ENCODE data around the gene GINS2.

DNA sequence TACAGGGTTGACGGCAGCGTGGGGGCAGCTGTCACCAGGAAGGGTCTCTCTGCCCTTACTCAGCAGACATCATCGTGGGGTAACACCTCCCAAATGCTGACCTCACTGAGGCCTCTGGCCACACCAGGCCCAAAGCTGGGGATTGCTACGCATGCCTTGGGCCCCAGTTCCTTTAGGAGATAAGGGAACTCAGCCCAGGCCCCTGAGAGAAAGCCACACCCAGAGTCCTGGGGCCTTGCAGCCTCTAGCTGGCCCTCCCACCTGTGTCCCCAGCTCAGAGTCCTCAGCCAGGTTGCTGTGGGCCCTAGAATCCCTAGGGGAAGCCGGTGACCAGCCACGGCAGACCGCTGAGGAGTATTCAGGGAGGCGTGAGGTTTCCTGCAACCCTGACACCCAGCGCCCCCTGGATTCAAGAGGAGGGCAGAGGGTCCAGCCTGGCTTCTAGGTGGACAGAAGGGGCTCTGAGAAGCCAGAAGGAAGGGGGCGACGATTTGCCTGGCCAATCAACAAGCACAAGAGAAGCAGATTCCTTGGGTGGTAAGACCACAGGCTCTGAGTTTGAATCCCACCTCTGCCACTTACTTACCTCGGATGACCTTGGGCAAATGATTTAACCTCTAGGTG is 10.3 kb upstream of the GINS2 start:
- TF ChIP-seq CTCF (IDR thresholded peaks at IDR 0.05) (no peak), POLR2A (IDR thresholded peaks at IDR 0.05) (no peak)
